Umbilical cord (tissue), 2 donors: ENCODE data around the gene KRTAP10-5. TPM values are rescaled to one million over a fixed set of nuclear protein-coding genes. Genes with fewer than 3 reads are reported as not detected.
"Not testable (repeated sequence)": the region's sequence is repeated elsewhere in the genome, so short reads cannot be mapped to it uniquely, and the experiment has no call there.

Source experiments
- DNase-seq: peaks from one replicate; pipeline ENCODE4 v3.0.0-alpha.2; 2015; ENCODE audit warnings: low spot score
- total RNA-seq: library from RNA; depleted of rRNA; stranded (reverse); fragments of >200 nt; gene quantifications from one replicate; pipeline ENCODE4 v1.2.3, GENCODE V29; 2014; ENCODE audit warnings: low replicate concordance; ENCODE audit not compliant: insufficient read depth

KRTAP10-5 gene
- total RNA-seq, 1 donor from 2014 or later: not detected

GRCh38 chr21:44571844-44572782, 8.3 kb downstream of the KRTAP10-5 start:
- no peak for DNase-seq

GRCh38 chr21:44571296-44571695, 9.1 kb downstream of the KRTAP10-5 start:
- no peak for DNase-seq

DNA sequence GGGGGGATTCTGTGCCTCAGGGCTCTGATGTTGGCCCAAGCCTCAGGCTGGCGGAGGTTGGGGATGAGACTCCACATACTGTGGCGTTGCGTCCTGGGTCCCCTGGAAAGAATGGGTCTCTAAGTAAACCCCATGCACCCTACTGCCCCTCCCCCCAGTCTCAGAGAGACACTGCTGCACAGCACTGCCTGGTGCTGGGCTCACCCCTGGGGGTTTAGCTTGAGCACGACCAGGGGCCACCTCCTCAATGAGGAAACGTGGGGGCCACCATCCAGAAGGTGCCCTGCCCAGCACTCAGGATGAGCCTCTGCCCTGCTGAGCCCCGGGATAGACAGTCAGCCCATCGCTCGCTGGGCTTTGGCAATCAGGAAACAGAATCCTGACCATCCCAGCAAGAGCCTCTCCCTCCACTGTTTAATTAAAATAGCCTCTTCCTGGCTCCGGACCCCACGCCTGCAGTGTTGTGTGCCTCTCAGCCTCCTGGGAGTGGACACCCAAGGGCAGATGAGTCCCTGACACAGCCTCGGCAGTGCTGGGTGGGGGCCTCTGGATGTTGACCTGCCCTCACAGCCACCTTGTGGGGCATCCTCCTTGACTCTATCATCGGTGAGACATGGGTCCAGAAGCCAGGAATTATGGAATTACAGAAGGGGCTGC, 10.4 kb downstream of the KRTAP10-5 start:
- DNase-seq: no peak

- DNase-seq: no peak
Measured at GRCh38 chr21:44568667-44569556, 11.5 kb downstream of the KRTAP10-5 start.

GRCh38 chr21:44568261-44568660, 12.1 kb downstream of the KRTAP10-5 start:
- DNase-seq: no peak

- no peak for DNase-seq
Measured at GRCh38 chr21:44567481-44568171, 12.8 kb downstream of the KRTAP10-5 start.

DNA sequence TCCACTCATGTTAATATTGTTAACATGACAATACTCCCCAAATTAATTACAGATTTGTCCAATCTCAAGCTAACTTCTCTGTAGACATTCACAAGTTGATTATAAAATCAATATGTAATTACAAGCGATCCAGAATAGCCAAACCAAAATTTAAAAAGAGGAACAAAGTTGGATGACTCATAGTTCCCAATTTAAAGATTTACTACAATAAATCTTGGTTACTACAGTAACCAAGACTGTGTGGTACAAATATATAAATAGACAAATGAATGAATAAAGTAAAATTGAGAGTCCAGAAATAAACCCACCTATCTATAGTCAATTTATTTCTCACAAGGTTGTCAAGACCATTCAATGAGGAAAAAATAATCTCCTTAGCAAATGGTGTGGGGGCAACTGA, 14.0 kb downstream of the KRTAP10-5 start:
- DNase-seq: no peak

DNA sequence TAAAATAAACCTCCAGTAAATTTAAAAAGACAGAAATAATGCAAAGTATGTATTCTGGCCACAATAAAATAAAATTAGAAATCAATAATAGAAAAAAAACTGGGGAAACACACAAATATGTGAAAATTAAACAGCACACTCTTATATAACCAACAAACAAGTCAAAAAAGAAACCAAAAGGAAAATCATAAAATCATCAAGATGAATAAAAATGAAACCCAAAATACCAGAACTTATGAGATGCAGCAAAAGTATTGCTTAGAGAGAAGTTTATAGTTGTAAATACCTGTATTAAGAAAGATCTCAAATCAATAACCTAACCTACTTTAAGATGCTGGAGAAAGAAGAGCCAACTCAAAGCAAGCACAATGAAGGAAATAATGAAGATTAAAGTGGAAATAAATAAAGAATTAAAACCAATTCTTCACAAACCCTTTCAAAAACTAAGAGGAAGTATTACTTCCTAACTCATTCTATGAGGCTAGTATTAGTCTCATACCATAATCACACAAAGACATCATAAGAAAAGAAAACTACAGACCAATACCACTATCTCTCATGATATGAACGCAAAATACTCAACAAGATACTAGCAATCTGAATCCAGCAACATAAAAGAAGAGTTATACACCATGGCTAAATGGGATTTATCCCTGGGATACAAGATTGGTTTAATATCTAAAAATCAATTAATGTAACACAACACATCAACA, 15.4 kb downstream of the KRTAP10-5 start:
- DNase-seq: no peak

DNA sequence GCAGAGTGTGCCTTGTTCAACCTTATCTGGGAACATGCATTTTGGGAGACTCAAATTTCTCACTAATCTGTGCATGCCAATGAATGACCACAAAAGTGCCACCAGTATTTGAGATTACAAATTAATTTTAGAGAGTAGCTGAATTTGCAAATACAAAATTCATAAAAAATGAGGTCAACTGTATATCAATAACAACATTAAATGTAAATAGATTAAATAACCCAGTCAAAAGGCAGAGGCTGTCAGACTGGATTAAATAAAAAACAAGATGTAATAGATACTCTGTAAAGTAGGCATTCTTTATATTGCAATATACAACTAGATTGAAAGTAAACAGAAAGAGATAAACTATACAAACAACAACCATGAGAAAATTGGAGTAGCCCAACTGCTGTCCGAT, 16.3 kb downstream of the KRTAP10-5 start:
- no peak for DNase-seq

DNA sequence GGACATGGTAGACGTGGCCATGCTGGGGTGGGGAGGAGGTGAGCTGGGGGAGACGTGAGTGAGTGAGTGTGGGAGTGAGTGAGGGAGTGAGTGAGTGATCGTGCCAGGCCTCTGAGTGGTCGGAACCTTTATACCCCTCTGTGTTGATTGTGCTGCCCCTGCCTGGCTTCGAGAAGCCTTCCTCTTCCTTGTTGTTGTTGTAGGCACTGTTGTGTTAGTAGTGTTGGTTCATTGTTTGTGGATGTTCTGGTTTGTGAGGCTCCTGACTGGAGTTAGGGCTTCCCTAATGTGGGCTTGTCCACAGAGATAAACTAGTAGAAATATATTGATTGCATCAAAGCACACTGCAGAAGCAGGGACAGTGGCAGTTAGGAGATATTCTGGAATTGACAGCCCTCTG, 21.7 kb downstream of the KRTAP10-5 start, which contains the start of gene KRTAP10-3:
Gene KRTAP10-3 (minus strand): TSS at position 101 of the 400 bp plus-strand sequence. CDS start 80 bp downstream, at position 21.
- DNase-seq: no peak

DNA sequence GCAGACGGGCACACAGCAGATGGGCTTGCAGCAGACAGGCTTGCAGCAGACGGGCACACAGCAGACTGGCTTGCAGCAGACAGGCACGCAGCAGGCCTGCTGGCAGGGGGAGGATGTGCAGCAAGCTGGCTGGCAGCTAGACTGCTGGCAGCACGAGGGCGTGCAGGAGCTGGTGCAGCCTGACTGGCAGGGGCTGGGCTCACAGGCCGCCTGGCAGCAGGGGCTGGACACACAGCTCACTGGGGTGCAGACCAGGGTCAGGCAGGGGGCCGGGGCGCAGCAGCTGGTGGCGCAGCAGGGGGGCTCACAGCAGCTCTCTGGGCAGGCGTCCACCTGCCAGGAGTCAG, 22.1 kb downstream of the KRTAP10-5 start:
- DNase-seq: not testable (repeated sequence)

DNA sequence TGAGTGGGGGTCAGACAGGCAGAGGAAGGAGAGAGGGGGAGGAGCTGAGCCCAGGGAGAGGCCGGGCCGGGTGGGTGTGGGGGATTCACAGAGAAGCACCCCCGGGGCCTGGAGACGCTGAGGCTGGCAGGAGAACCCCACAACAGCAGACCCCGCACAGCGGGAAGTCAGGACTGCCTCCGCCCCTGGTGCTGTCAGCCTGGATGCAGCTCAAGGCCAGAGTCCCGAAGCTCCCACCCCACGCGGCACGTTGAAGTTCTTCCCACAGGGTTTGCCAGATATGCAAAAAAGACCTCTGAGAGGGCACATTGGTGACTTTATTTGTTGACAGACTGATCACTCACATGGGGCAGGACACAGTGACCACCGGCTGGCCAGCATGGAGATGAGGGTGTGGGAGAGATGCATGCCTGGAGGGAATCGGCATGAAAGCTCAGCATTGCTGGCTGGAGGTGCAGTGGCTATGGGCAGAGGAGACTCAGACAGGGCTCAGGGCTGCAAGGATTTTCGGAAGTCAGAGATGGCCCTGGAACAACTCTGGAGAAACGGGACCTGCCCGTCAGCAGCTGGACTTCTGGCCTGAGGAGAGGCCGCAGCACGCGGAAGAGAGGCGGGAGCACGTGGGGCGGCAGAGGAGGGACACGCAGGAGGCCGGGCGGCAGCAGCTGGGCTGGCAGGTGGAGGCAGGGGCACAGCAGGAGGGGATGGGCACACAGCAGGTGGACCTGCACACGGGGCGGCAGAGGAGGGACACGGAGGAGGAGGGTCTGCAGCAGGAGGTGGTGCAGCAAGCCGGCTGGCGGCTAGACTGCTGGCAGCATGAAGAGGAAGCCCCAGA, 22.7 kb downstream of the KRTAP10-5 start:
- DNase-seq: no peak

DNA sequence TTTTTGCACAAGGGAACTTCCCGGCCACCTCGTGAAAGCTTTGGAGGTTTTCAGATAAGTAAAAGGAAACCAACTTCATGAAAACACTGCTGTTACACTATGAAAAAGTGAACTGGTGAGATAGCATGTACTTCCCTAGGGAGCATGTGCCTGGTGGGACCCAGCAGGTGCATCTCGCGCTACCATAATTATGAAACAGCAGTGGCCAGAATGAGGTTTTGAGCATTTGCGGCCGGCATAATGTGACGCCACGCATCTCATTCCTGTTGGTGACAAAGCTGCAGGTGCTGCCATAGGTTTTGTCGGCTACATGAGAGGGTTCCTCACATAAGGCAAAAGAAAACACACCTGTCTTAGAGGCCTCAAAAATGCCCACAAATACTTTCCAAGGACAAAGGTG, 23.5 kb downstream of the KRTAP10-5 start:
- DNase-seq: no peak

- no peak for DNase-seq
Measured at GRCh38 chr21:44555200-44555875, 25.1 kb downstream of the KRTAP10-5 start.

DNA sequence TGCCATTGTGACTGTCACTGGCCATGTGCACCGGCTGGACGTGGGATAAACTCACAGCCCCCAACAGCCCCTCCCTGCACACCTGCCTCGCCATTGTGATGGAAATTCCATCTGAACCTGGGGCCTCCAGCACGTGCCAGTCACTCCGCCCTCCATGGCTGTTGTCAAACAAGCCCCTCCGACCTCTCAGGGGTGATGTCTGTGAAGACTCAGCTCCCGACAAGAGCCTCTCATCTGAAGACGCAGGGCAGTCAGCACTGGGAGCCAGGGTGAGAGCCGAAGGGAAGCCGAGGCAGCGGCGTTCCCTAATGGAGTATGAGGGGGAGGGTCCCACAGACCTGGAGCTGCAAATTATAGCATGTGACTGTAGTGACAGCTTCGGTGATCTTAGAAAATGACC, 27.7 kb downstream of the KRTAP10-5 start:
- no peak for DNase-seq

DNA sequence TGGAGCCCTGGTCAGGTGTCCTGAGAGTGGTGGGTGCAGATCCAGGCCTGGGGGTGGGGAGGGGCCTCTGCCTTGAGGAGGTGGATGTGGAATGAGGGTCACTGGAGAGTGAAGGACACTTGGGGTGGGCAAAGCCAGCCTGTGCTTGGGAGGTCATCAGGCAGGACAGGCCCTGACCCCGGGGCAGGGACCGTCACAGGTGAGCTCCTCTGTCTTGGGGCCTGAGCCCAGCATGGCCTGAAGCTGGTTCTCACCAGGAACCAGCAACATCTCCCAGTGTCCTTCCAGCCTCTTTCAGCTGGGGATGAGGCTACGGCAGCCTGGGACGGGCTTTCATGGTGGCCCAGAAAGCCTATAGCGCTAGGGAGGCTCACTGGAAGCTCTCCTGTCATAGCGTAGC, 28.3 kb downstream of the KRTAP10-5 start:
- DNase-seq: no peak

GRCh38 chr21:44551340-44551961, 29.0 kb downstream of the KRTAP10-5 start, which contains the start of gene KRTAP10-2:
TSS of gene KRTAP10-2 (minus strand) at chr21:44551505. CDS start at chr21:44551458, 47 bp downstream.
- DNase-seq: no peak

- DNase-seq: no peak
Measured at GRCh38 chr21:44550807-44551206, 29.6 kb downstream of the KRTAP10-5 start.
